ENCODE data around the gene EIF3A.
"Not testable (repeated sequence)": the region's sequence is repeated elsewhere in the genome, so short reads cannot be mapped to it uniquely, and the experiment has no call there.

EIF3A gene

GRCh38 chr10:119096641-119097415 lies 16.2 kb upstream of the EIF3A start:
- not testable (repeated sequence) for H3K9ac ChIP-seq (ENCODE audit: low read length); H4K8ac ChIP-seq (ENCODE audit: low read depth, low read length); H3K23ac ChIP-seq (ENCODE audit: low read length); H2AK5ac ChIP-seq (ENCODE audit: low read length); H3K4me2 ChIP-seq (ENCODE audit: low read length); H3K79me1 ChIP-seq (ENCODE audit: low read length); H3K79me2 ChIP-seq (ENCODE audit: control insufficient read depth, insufficient read depth, low read length); H3K56ac ChIP-seq (ENCODE audit: low read length); H2BK120ac ChIP-seq (ENCODE audit: low read depth, low read length); H3K4me1 ChIP-seq (ENCODE audit: control insufficient read depth, low read depth, low read length); H2BK15ac ChIP-seq (replicated peaks; ENCODE audit: low read depth); H3K27me3 ChIP-seq (ENCODE audit: insufficient read depth, low read length, poor library complexity); H2BK5ac ChIP-seq (ENCODE audit: low read length); DNase-seq; H4K5ac ChIP-seq (ENCODE audit: low read length); H3K18ac ChIP-seq (ENCODE audit: low read length); H3K4me3 ChIP-seq (ENCODE audit: low read length); H3K36me3 ChIP-seq (ENCODE audit: control insufficient read depth, insufficient read depth, low read length); H3K4ac ChIP-seq (ENCODE audit: low read depth, low read length); H3K27ac ChIP-seq (ENCODE audit: low read depth, low read length)
- no CpG with 5 or more reads among the region's 12 CpGs for WGBS (ENCODE audit: extremely low coverage, insufficient coverage, low lambda C conversion rate)

- Histone ChIP-seq H3K27ac (ENCODE audit: low read depth, low read length) (no peak overlapping the region), H3K18ac (ENCODE audit: low read length) (no peak overlapping the region), H3K4me1 (ENCODE audit: control insufficient read depth, low read depth, low read length) (peaks cover 2% of the 10 kb centered on the region), H3K9ac (ENCODE audit: low read length) (no peak overlapping the region), H2BK15ac (replicated peaks; ENCODE audit: low read depth) (no peak overlapping the region), H3K27me3 (ENCODE audit: insufficient read depth, low read length, poor library complexity) (no peaks in the 10 kb centered on the region), H2BK5ac (ENCODE audit: low read length) (no peak overlapping the region), H3K4me3 (ENCODE audit: low read length) (no peak overlapping the region), H3K79me2 (ENCODE audit: control insufficient read depth, insufficient read depth, low read length) (no peaks in the 10 kb centered on the region), H2BK120ac (ENCODE audit: low read depth, low read length) (no peak overlapping the region), H3K4me2 (ENCODE audit: low read length) (no peak overlapping the region), H3K4ac (ENCODE audit: low read depth, low read length) (no peak overlapping the region), H3K36me3 (ENCODE audit: control insufficient read depth, insufficient read depth, low read length) (no peaks in the 10 kb centered on the region), H4K5ac (ENCODE audit: low read length) (no peak overlapping the region), H2AK5ac (ENCODE audit: low read length) (no peak overlapping the region), H3K79me1 (ENCODE audit: low read length) (no peaks in the 10 kb centered on the region), H4K8ac (ENCODE audit: low read depth, low read length) (no peak overlapping the region), H3K23ac (ENCODE audit: low read length) (no peak overlapping the region), H3K56ac (ENCODE audit: low read length) (no peak overlapping the region)
- WGBS (ENCODE audit: extremely low coverage, insufficient coverage, low lambda C conversion rate) = no CpG with 5 or more reads among the region's 4 CpGs
- no peak for DNase-seq
Observed at GRCh38 chr10:119095640-119096039, 15.0 kb upstream of the EIF3A start.

DNA sequence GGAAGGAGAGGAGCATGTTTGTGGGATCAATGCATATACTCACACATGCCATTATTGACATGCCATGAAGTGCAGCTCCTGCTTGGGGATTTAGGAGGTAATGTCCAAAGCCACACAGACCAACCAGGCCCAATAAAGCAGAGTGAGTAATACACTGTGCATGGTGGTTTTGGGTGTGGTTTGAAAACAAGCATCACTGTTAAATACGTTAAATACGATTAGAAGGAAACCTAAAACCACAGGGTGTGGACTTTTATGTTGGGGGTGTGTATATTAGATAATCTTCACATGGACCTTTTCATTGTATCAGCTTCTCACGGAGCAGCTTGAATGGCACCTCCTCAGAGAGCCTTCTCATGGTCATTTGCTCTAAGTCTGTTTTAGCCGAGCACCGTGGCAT lies 10.4 kb upstream of the EIF3A start:
- Histone ChIP-seq H3K23ac (ENCODE audit: low read length) (no peak overlapping the region), H4K5ac (ENCODE audit: low read length) (no peak overlapping the region), H3K36me3 (ENCODE audit: control insufficient read depth, insufficient read depth, low read length) (no peaks in the 10 kb centered on the region), H2BK120ac (ENCODE audit: low read depth, low read length) (no peak overlapping the region), H2BK15ac (replicated peaks; ENCODE audit: low read depth) (no peak overlapping the region), H3K56ac (ENCODE audit: low read length) (no peak overlapping the region), H3K4me3 (ENCODE audit: low read length) (no peak overlapping the region), H3K4me1 (ENCODE audit: control insufficient read depth, low read depth, low read length) (peaks cover 2% of the 10 kb centered on the region), H3K27me3 (ENCODE audit: insufficient read depth, low read length, poor library complexity) (no peaks in the 10 kb centered on the region), H3K9ac (ENCODE audit: low read length) (no peak overlapping the region), H3K4ac (ENCODE audit: low read depth, low read length) (no peak overlapping the region), H3K4me2 (ENCODE audit: low read length) (no peak overlapping the region), H3K79me1 (ENCODE audit: low read length) (no peaks in the 10 kb centered on the region), H3K18ac (ENCODE audit: low read length) (no peak overlapping the region), H3K79me2 (ENCODE audit: control insufficient read depth, insufficient read depth, low read length) (no peaks in the 10 kb centered on the region), H2AK5ac (ENCODE audit: low read length) (no peak overlapping the region), H3K27ac (ENCODE audit: low read depth, low read length) (no peak overlapping the region), H2BK5ac (ENCODE audit: low read length) (no peak overlapping the region), H4K8ac (ENCODE audit: low read depth, low read length) (no peak overlapping the region)
- no peak for DNase-seq
- WGBS (ENCODE audit: extremely low coverage, insufficient coverage, low lambda C conversion rate) = no CpG with 5 or more reads among the region's 5 CpGs

DNA sequence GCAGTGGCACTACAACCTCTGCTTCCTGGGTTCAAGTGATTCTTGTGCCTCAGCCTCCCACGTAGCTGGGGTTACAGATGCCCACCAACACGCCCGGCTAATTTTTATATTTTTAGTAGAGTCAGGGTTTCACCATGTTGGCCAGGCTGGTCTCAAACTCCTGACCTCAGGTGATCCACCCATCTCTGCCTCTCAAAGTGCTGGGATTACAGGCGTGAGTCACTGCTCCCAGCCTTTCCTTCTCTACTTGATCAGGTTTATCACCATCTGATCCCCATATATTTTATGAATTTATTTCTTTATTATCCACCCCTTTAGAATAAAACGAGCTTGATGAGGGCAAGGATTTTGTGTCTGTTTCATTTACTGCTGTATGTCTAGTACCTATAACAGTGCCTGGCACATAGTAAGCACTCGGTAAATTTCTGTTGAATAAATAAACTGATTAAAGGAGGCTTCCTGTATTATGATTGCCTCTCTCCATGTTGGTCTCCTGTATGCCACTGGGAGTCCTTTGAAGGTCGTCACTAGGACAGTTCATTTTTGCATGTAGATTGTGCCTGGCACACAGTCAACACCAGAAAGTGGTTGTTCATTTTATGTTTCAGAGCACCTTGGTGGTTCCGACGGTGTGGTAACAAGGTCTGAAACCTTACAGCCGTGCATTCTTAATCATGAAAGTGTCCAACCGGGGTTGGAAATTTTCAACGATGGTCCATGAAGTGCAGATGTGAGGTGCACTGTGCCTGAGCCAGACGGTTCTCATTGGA lies 9.6 kb upstream of the EIF3A start:
- Histone ChIP-seq H3K4me1 (ENCODE audit: control insufficient read depth, low read depth, low read length) (peaks cover 2% of the 10 kb centered on the region), H2BK15ac (replicated peaks; ENCODE audit: low read depth) (no peak overlapping the region), H2BK5ac (ENCODE audit: low read length) (no peak overlapping the region), H3K79me1 (ENCODE audit: low read length) (no peaks in the 10 kb centered on the region), H2BK120ac (ENCODE audit: low read depth, low read length) (no peak overlapping the region), H3K18ac (ENCODE audit: low read length) (no peak overlapping the region), H3K56ac (ENCODE audit: low read length) (no peak overlapping the region), H3K4me2 (ENCODE audit: low read length) (no peak overlapping the region), H3K4ac (ENCODE audit: low read depth, low read length) (no peak overlapping the region), H3K27ac (ENCODE audit: low read depth, low read length) (no peak overlapping the region), H4K5ac (ENCODE audit: low read length) (no peak overlapping the region), H4K8ac (ENCODE audit: low read depth, low read length) (no peak overlapping the region), H3K9ac (ENCODE audit: low read length) (no peak overlapping the region), H3K36me3 (ENCODE audit: control insufficient read depth, insufficient read depth, low read length) (no peaks in the 10 kb centered on the region), H3K4me3 (ENCODE audit: low read length) (no peak overlapping the region), H3K23ac (ENCODE audit: low read length) (no peak overlapping the region), H2AK5ac (ENCODE audit: low read length) (no peak overlapping the region), H3K79me2 (ENCODE audit: control insufficient read depth, insufficient read depth, low read length) (no peaks in the 10 kb centered on the region), H3K27me3 (ENCODE audit: insufficient read depth, low read length, poor library complexity) (no peaks in the 10 kb centered on the region)
- WGBS (ENCODE audit: extremely low coverage, insufficient coverage, low lambda C conversion rate) = no CpG with 5 or more reads among the region's 13 CpGs
- DNase-seq = no peak

DNA sequence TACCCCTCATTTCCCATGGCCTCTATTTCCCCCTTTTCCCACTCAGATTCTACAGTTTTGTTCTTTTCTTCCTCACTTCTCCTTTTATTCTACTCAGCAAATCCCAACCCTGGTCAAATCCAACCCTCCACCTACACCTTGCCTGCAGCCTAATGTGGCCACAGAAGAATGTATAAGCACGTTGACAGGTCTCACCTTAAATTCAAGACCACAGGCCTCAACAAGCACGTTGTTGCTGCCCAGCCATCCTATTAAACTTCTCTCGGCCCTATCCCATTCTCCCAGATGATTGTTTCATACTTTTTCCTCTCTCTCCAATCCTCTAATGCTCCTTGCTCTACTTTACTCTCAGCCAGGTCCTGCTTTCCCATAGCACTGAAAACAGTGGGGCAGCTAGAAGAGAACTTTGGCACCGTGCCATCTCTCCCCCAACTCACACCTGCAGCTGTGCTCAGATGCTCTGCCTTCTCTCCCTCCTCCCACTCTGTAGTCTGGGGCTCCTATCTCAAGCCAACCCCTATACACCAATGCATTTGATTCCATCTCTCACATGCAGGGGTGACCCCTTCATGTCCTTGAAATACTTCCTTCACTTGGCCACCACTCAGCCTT lies 6.8 kb upstream of the EIF3A start:
- no peak overlapping the region for H3K9ac ChIP-seq (ENCODE audit: low read length)
- H2BK120ac ChIP-seq (ENCODE audit: low read depth, low read length) = no peak overlapping the region
- H3K4me1 ChIP-seq (ENCODE audit: control insufficient read depth, low read depth, low read length) = peaks cover 2% of the 10 kb centered on the region
- H3K79me2 ChIP-seq (ENCODE audit: control insufficient read depth, insufficient read depth, low read length) = no peaks in the 10 kb centered on the region
- no peak overlapping the region for H2BK15ac ChIP-seq (replicated peaks; ENCODE audit: low read depth)
- H3K27me3 ChIP-seq (ENCODE audit: insufficient read depth, low read length, poor library complexity) = no peaks in the 10 kb centered on the region
- no peak overlapping the region for H3K4me3 ChIP-seq (ENCODE audit: low read length)
- H2BK5ac ChIP-seq (ENCODE audit: low read length) = no peak overlapping the region
- no peak overlapping the region for H3K27ac ChIP-seq (ENCODE audit: low read depth, low read length)
- no peak overlapping the region for H3K56ac ChIP-seq (ENCODE audit: low read length)
- H4K8ac ChIP-seq (ENCODE audit: low read depth, low read length) = no peak overlapping the region
- no peak overlapping the region for H4K5ac ChIP-seq (ENCODE audit: low read length)
- no peak overlapping the region for H3K4me2 ChIP-seq (ENCODE audit: low read length)
- H2AK5ac ChIP-seq (ENCODE audit: low read length) = no peak overlapping the region
- H3K79me1 ChIP-seq (ENCODE audit: low read length) = no peaks in the 10 kb centered on the region
- no CpG with 5 or more reads among the region's 4 CpGs for WGBS (ENCODE audit: extremely low coverage, insufficient coverage, low lambda C conversion rate)
- DNase-seq = no peak
- no peak overlapping the region for H3K23ac ChIP-seq (ENCODE audit: low read length)
- H3K18ac ChIP-seq (ENCODE audit: low read length) = no peak overlapping the region
- H3K4ac ChIP-seq (ENCODE audit: low read depth, low read length) = no peak overlapping the region
- H3K36me3 ChIP-seq (ENCODE audit: control insufficient read depth, insufficient read depth, low read length) = no peaks in the 10 kb centered on the region
